Right forelimb (tissue), 1 donor: Measurements from ENCODE around the gene CFAP54.

Experiments used
- DNase-seq: peaks from one replicate; pipeline ENCODE4 v3.0.0-alpha.2; 2018

CFAP54 gene

GRCh38 chr12:96773031-96773430, 283.7 kb downstream of the CFAP54 start:
- no peak for DNase-seq

GRCh38 chr12:96774496-96775256, 285.3 kb downstream of the CFAP54 start:
- no peak for DNase-seq

- DNase-seq: no peak
Measured at GRCh38 chr12:96776908-96777307, 287.5 kb downstream of the CFAP54 start.

GRCh38 chr12:96780330-96780729, 291.0 kb downstream of the CFAP54 start:
- no peak for DNase-seq

- DNase-seq: no peak
Measured at GRCh38 chr12:96786791-96787190, 297.4 kb downstream of the CFAP54 start.

- DNase-seq: no peak
Measured at GRCh38 chr12:96803969-96804368, 314.6 kb downstream of the CFAP54 start.

GRCh38 chr12:96806272-96806671, 316.9 kb downstream of the CFAP54 start:
- DNase-seq: no peak

- DNase-seq: no peak
Measured at GRCh38 chr12:96807741-96808140, 318.4 kb downstream of the CFAP54 start.

- DNase-seq: no peak
Measured at GRCh38 chr12:96808587-96808986, 319.2 kb downstream of the CFAP54 start.

GRCh38 chr12:96809522-96809921, 320.1 kb downstream of the CFAP54 start:
- no peak for DNase-seq

- no peak for DNase-seq
Measured at GRCh38 chr12:96810057-96810456, 320.7 kb downstream of the CFAP54 start.

- no peak for DNase-seq
Measured at GRCh38 chr12:96810477-96810876, 321.1 kb downstream of the CFAP54 start.

- no peak for DNase-seq
Measured at GRCh38 chr12:96811083-96811482, 321.7 kb downstream of the CFAP54 start.

- no peak for DNase-seq
Measured at GRCh38 chr12:96812153-96812552, 322.8 kb downstream of the CFAP54 start.

- no peak for DNase-seq
Measured at GRCh38 chr12:96814200-96814599, 324.8 kb downstream of the CFAP54 start.

GRCh38 chr12:96821592-96821991, 332.2 kb downstream of the CFAP54 start:
- DNase-seq: no peak

- no peak for DNase-seq
Measured at GRCh38 chr12:96822641-96823040, 333.3 kb downstream of the CFAP54 start.

GRCh38 chr12:96824074-96824837, 334.9 kb downstream of the CFAP54 start:
- no peak for DNase-seq

- no peak for DNase-seq
Measured at GRCh38 chr12:96824838-96825236, 335.5 kb downstream of the CFAP54 start.

- DNase-seq: no peak
Measured at GRCh38 chr12:96828169-96828789, 338.9 kb downstream of the CFAP54 start.

- DNase-seq: no peak
Measured at GRCh38 chr12:96829354-96829753, 340.0 kb downstream of the CFAP54 start.

- DNase-seq: no peak
Measured at GRCh38 chr12:96831346-96831745, 342.0 kb downstream of the CFAP54 start.

GRCh38 chr12:96846293-96846692, 356.9 kb downstream of the CFAP54 start:
- no peak for DNase-seq

GRCh38 chr12:96850676-96851075, 361.3 kb downstream of the CFAP54 start:
- DNase-seq: no peak
